Tibial nerve (tissue), 4 donors: ENCODE measurements around the gene SLC30A9.

Experiments used
- EP300 ChIP-seq, 2 donors: sonication (generic); formaldehyde crosslinking; IDR thresholded peaks; one replicate each; pipeline ENCODE4 v1.6.1; 2017; ENCODE audit warnings: antibody characterized with exemption in 2 of 2, mild to moderate bottlenecking in 1 of 2
- TF ChIP-seq, protein P1 (sequence below), 5 experiments: fragments of 200-600 bp in 3 of 5; fragments of 450-650 bp in 2 of 5; sonication (generic) in 3 of 5; IDR thresholded peaks; one replicate each; pipeline ENCODE4 v1.5.1; 2016 to 2019; ENCODE audit warnings: antibody characterized with exemption in 5 of 5, mild to moderate bottlenecking in 3 of 5, moderate library complexity in 2 of 5

DNA sequence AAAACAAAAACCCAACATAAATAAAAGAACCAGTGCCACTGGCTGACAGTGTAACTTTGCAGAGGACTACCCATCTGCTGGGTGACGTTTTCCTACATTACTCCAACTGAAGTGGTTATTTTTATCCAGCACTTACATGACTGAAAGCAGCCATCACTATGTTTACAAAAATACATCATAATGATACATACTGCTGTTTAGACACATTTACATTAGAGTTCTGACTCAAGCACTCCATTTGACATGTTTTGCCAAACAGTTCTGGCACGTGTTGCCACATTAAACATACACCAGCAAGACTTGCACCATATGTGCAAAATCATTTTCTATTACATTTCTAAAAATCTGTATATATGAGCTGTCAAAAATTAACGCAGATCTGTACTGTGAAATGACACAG, 122.5 kb downstream of the SLC30A9 start:
- TF ChIP-seq, protein P1, sequence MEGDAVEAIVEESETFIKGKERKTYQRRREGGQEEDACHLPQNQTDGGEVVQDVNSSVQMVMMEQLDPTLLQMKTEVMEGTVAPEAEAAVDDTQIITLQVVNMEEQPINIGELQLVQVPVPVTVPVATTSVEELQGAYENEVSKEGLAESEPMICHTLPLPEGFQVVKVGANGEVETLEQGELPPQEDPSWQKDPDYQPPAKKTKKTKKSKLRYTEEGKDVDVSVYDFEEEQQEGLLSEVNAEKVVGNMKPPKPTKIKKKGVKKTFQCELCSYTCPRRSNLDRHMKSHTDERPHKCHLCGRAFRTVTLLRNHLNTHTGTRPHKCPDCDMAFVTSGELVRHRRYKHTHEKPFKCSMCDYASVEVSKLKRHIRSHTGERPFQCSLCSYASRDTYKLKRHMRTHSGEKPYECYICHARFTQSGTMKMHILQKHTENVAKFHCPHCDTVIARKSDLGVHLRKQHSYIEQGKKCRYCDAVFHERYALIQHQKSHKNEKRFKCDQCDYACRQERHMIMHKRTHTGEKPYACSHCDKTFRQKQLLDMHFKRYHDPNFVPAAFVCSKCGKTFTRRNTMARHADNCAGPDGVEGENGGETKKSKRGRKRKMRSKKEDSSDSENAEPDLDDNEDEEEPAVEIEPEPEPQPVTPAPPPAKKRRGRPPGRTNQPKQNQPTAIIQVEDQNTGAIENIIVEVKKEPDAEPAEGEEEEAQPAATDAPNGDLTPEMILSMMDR (IDR thresholded peaks at IDR 0.05): no peak
- no peak for TF ChIP-seq EP300 (IDR thresholded peaks at IDR 0.05)
